ENCODE results near the gene ZNF598.

The ZNF598 gene

DNA sequence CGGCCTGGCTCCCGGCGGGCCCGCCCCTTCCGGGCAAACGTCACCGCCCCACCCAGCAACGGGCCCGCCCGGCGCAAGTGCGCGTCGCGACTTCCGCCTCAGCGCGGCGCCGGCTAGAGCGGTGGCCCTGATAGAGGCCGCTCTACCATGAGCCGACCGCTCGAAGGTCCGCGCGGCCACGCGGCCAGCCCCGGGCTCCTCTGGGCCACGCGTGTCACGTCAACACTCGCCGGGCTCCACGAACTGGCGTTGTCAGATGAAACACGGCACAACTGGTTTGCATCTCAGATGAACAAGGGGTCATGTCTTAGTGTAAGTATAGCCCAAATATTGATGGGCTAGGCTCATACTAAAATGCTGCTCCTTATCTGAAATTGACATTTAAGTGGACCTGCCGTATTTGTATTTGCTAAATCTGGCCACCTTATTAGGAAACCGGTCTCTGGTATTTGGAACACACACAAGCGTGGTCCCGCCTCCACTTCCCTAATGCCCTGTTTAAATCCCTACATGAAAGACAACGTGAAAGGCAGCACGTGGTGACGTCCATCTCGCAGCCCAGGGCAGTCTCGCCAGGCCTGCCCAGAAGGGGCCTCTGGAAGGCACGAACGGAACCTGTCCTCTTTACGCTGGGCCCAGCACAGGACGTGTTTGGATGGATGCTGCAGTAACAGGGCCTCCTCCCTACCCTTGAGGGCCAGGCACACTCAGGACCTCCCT lies at the start of gene ZNF598:
TSS of gene ZNF598 (minus strand) at position 31 of the 720 bp plus-strand sequence.
- DNase-seq (ENCODE audit: low spot score) = peak; percentile 89

DNA sequence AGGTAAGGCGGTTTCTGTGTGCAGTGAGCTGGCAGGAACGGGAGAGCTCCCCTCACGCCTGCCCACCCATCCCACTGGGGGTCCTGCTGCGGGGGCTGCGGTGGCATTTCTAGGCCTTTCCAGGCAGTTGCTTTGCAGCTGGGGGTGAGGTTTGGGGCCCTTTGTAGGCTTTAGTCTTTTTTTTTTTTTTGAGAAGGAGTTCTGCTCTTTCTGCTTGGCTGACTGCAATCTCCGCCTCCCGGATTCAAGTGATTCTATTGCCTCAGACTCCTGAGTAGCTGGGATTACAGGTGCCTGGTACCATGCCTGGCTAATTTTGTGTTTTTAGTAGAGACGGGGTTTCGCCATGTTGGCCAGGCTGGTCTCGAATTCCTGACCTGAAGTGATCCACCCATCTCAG lies 49.3 kb upstream of the ZNF598 start:
- DNase-seq (ENCODE audit: low spot score) = no peak

DNA sequence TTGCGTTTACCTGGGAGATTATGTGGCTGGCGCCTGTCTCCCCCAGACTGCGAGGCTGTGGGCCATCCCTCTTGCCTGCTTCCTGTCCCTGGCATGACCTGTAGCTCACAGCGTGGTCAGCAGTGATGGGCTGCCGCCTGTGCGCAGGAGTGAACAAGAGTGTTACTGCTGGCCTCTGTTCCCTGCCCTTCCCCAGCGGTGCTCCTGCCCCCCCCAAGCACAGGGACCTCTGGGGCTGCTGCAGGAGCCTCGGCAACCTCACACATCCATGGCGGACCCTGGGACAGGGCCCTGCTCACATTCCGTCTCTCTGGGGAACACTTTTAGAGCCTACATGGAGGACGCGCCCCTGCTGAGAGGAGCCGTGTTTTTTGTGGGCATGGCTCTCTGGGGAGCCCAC lies 48.8 kb upstream of the ZNF598 start:
- no peak for DNase-seq (ENCODE audit: low spot score)

DNA sequence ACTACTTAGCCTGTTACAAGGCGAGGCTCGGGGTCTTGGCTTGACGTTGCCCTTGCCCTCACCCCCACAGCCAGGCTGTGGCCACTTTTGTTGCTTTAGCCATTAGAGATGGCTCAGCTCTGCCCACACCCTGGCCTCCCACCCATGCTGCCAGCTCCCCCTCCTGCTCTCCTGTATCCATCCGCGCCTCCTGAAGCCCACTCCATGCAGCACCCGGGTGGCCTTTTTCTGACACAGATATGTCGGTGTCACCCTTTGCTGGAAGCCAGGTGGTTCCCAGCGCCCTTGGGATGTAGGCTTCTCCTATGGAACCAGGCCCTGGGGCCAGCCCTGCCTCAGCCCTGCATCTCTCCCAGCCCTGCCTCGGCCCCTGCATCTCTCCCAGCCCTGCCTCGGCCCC lies 47.8 kb upstream of the ZNF598 start:
- DNase-seq (ENCODE audit: low spot score) = no peak

DNA sequence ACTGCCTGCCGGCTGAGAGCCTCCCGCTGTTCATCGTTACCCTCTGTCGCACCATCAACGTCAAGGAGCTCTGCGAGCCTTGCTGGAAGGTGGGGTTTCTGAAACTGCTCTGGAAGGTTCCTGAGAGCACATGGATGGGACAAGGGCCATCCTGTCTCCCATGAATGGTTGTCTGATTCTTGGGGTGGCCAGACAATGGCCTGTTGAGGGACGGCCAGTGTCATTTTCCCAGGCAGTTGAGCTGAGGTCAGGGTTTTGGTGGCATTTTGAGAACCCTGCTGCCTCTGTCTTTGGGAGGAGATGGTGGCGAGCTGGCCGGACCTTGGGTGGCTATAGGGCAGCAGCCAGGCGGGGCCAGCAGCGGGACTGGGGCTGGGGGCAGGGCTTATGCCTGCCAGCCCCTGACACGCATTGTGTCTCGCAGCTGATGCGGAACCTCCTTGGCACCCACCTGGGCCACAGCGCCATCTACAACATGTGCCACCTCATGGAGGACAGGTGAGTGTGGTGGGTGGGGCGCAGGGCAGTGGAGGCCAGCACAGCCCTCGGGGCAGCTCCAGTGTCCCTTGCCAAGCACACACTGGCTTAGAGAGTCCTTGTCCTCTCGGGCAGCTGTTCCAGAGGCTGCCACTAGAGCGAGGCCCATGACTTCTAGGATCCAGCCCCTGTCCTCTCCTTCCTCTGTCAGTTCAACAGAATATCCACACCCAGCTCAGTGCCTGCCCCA lies 47.2 kb upstream of the ZNF598 start:
- DNase-seq (ENCODE audit: low spot score) = no peak

DNA sequence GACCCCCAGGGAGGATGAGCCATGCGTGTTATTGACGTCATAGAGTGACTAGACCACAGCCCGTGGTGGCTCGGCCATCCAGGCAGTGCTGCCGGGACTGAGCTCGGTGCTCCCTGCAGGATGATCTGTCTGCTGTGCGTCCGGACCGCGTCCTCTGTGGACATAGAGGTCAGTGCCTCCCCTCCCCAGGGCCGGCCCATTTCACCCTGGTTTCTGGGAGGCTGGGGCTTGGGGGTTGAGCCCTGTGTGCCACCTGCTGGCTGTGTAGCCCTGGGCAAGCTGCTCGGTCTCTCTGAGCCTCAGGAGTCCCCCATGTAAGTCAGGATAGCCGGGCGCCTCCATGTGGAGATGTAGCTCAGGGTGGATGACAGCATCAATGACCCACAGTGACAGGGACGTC lies 46.5 kb upstream of the ZNF598 start:
- DNase-seq (ENCODE audit: low spot score) = no peak

DNA sequence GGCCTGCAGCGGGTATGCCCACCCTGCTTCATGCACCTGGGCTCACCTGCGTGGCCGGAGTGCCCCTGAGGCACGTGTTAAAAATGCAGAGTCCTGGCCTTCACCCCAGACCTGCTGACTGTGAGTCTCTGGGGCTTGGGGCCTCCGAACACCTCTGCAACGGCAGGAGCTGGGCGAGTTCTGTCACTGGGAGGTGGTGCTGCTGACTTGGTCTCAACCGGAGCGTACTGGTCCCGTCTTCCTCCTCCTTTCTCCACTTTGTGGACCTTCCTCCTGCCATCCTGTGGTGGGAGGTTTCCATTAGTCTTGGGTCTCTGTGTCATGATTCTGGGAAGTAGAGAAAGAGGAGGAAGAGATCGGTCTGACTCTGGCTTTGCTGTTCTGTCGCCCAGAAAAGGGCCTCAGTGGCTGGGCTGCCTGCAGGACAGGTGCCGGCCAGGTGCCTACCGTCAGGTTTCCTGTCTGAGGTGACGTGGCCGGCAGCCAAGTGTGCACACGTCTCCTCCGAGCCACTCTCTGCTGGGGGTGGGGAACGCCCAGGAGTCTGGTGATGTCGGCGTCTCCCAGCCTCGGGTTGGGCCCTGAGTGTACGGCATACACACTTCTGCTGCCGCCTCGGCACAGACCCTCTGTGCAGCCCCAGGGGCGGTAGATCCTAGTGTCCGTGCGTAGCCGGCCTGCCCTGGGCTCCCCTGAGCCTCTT lies 45.1 kb upstream of the ZNF598 start:
- DNase-seq (ENCODE audit: low spot score) = no peak

DNA sequence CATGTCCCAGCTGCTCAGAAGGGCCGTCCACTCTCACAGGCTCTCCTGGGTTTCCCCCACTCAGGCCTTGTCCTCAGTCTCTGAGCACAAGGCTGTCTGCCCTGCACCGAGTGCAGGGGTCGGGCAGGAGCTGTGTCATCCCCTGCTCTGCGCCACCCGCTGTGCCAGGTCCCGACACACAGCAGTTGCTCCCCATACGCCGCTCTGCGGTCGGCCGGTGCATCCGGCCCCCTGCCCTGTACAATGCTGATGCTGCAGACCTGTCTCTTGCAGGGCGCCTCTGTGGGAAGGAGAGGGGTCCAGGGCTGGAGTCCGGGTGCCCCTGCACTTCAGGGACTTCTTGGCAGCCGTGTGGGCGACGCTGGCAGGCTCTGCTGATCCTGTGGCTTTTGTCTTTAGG lies 44.3 kb upstream of the ZNF598 start:
- no peak for DNase-seq (ENCODE audit: low spot score)

DNA sequence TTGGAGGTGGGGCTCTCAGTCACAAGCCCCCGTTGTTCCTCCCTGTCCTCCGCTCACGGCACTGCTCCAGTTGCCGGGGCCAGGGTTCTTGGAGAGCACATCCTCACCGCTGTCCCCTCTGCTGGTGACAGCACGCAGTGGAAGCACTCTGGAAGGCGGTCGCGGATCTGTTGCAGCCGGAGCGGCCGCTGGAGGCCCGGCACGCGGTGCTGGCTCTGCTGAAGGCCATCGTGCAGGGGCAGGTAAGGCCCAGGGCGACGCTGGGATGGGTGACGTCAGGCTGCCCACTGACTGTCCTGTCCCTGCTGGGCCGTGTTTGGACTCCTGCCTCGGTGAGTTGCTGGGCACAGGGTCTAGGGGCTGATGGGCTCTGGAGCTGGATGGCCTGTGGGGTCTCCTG lies 43.6 kb upstream of the ZNF598 start:
- DNase-seq (ENCODE audit: low spot score) = no peak

DNA sequence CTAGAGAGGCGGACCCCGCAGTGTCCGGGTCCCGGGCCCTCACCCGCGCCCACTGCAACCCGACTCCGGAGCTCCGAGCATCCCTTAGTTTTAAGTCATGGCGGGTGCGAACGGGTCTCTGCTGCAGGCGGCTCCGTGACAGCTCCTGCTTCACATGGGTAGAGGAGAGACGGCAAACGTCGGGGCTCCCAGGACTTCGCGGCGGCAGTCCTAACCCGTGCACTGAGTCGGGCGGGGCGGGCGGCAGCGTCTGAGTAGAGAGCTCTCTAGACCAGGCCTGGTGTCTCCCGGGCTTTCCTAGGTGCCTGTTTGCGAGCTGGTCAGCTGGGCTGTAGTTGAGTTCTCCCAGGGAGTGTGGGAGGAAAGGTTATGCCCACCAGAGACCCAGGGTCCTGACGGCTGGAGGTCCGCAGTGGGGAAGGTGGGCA lies 38.5 kb upstream of the ZNF598 start:
- no peak for DNase-seq (ENCODE audit: low spot score)

DNA sequence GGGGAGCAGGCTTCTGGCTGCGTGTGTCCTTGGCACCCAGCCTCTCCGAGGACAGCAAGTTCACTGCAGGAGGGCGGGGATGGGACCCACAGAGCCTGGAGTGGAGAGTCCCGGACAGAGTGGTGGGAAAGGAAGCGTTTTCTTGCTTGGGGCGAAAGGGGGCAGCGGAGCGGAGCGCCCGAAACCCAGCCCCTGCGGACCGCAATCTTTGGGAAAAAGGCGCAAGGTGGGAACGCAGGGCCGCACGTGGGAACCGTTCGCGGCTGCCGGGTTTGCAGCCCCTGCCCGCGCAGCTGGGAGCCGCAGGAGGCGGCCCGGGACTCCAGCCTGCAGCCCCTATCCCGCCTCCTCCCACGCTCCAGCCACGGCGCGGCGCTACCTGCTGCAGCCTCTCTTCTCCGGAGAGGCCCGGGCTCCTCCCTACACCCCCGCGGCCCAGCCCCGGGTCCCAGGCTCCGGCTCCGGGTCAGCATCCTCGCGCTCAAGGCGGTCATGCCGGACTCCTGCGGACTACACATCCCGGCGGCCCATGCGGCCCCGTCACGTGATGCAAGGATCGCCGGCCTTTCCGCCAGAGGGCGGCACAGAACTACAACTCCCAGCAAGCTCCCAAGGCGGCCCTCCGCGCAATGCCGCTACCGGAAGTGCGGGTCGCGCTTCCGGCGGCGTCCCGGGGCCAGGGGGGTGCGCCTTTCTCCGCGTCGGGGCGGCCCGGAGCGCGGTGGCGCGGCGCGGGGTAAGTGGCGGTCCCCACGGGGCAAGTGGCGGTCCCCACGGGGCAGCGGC lies 37.9 kb upstream of the ZNF598 start, which contains the start of the genes NTHL1 and TSC2:
TSS of gene NTHL1 (minus strand) at position 505 of the 786 bp plus-strand sequence. CDS start at position 494, 11 bp downstream.
TSS of gene TSC2 (plus strand) at position 656 of the 786 bp plus-strand sequence. CDS start 631 bp downstream, outside the sequence.
- peak; percentile 97 for DNase-seq (ENCODE audit: low spot score)

DNA sequence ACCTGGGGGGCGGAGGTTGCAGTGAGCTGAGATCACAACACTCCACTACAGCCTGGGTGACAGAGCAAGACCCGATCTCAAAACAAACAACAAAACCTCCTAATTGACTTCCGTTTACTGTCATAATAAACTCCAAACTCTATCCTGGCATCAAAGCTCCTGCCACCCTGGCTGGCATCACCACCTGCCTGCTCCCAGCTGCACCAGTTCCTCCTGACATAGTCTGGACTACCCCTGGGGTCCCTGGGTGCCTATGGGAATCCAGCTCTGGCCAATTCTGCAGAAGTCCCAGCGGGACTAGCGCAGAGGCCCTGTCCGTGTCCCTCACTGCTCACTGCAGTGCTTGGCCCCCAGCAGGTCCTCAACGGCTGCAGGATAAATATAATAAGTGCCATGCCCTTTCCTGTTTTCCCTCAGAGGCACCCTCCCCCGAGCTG lies 37.3 kb upstream of the ZNF598 start:
- DNase-seq (ENCODE audit: low spot score) = no peak

DNA sequence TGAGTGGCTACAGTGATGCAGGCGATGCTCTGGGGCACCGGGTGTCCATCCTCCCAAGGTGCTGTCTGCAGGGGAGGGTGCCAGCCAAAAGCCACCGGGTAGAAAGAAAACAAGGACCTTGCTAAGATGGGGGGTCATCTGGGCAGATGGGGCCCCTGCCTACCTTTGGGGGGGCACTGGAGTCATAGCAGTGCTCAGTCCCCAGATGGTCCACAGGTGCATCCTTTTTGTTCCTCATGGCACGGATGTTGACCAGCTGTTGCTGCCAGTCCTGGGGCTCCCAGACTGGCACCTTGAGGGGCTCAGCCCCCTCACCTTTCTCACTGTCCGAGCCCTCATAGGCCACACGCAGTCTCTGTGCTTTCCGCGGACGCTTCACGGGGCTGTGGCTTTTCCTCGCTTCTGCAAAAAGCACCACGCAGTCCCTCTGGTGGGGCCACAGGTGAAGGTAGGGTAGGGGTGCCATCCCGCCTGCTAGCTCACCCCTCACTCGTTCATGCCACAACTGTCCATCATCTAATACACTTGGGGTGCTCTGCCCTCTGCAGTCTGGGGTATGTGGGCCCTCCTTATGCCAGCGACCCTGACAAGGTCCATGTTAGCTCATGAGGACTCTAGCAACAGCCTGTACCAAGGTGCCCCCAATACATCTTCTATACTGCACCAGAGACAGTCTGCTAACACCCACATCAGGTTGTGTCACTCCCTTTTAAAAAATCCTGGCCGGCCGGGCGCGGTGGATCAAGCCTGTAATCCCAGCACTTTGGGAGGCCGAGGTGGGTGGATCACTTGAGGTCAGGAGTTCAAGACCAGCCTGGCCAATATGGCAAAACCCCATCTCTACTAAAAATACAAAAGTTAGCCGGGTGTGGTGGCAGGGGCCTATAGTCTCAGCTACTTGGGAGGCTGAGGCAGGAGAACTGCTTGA lies 36.6 kb upstream of the ZNF598 start:
- no peak for DNase-seq (ENCODE audit: low spot score)

DNA sequence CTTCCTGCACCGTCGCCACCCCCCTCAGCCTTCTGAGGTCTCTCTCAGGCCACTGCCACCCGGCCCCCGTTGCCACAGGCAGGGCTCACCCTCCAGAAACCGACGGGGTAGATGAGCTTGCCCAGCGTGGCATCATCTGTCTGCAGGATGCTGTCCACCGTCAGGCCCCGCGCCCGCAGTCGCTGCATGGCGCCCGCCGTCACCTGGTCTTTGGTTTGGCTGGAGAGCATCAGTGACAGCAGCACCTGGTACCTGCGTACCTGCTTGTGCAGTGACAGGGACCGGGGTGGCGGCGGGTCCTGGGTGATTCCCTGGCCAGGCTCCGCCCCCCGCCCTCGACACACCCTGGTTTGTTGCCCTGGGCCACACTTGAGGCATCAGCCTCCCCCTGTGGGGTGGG lies 34.9 kb upstream of the ZNF598 start:
- no peak for DNase-seq (ENCODE audit: low spot score)

DNA sequence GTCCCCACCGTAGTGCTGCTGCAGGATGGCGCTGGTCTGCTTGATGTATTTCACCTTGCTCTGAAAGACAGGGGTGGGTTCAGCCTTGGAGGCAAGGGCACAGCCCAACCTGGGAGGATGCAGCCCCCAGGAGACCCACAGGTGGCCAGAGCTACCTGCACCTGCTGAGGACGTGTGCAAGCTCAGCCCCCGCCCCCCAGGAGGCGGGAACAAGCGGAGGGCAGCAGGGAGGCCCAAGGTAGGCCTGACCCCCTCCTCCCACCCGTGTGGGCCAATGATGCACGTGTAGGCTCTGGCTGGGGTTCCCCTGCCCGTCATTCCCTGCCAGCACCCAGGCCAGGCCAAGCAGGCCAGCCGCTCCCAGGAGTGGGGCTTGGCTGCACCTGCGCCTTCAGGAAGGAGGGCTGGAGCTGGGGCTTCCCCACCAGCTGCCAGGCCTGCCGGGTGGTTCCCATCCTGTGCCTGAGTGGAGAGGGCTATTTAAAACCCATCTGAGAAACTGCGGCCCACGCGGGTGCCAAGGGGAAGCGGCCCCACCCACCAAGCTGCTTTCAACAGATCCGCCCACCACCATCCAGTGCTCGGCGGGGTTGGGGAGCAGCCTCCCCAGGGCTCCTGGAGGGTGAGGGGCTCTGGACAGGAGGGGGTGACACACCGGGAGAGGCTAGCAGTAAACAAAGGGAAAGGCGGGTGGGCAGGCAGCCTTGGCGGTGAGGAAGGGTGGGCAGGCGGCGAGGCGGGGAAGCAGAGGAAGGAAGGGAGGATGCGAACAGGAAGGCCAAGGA lies 34.2 kb upstream of the ZNF598 start:
- DNase-seq (ENCODE audit: low spot score) = no peak

DNA sequence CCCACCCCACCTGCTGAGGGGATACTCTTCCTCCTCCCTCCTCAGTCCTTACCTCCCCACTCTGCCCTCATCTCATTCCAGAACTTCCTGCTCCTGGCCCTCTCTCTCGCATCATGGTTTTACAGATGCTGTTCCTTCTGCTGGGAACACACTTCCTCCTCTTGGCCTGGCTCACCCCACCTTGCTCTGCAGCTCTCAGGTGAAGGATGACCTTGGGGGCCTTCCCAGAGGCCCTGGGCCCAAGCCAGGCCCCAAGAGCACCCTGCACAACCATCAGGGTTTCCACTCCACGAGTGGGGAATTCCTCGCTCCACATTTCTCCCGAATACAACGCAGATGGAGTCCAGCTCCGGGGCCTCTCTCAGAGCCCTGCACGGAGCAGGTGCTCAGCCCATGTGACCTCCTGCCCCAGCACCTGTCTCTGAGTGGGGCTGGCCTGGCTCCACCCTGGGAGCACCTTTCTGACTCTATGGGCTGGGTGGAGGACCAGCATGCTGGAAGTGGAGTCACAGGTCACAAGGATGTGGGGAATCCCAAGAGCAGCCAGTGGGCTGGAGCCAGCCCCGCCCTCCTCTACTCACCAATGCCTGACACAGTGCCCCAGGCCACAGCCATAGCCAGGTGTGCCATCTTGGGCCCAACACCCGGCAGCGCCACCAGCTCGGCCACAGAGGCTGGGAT lies 33.5 kb upstream of the ZNF598 start:
- no peak for DNase-seq (ENCODE audit: low spot score)

DNA sequence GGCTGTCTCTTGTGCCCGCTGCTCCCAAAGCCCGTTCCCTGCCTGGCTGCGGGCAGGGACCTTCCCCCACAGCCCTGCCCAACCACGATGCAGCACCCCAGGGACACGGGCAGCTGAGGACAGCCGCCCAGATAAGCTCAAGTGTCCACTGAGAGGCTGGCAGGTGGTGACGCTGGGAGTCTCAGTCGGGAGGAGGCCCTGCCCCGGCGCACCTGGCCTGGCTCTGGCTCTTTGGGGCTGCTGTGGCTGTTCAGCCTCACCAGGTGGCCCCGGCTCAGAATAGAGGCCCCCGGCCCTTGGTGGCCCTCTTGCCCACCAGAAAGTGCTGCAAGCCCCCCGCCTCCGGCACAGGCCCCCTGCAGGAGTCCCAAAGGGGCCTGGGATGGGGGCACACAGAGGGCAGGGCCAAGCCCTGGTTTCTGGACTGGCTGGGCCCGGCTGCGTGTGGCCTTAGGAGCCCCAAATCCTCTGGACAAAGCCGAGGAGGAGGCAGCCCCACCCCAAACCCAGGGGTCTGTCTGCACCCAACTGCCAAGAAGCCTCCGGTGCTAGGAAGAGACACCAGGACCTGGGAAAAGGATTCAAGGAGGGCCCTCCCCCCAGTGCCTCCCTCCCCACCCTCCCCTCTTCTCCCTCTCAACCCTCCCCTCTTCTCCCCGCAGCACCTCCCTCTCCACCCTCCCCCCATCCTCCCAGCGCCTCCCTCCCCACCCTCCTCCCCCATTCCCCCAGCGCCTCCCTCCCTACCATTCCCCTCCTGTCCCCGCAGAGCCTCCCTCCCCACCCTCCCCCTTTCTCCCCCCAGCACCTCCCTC lies 32.8 kb upstream of the ZNF598 start:
- no peak for DNase-seq (ENCODE audit: low spot score)

DNA sequence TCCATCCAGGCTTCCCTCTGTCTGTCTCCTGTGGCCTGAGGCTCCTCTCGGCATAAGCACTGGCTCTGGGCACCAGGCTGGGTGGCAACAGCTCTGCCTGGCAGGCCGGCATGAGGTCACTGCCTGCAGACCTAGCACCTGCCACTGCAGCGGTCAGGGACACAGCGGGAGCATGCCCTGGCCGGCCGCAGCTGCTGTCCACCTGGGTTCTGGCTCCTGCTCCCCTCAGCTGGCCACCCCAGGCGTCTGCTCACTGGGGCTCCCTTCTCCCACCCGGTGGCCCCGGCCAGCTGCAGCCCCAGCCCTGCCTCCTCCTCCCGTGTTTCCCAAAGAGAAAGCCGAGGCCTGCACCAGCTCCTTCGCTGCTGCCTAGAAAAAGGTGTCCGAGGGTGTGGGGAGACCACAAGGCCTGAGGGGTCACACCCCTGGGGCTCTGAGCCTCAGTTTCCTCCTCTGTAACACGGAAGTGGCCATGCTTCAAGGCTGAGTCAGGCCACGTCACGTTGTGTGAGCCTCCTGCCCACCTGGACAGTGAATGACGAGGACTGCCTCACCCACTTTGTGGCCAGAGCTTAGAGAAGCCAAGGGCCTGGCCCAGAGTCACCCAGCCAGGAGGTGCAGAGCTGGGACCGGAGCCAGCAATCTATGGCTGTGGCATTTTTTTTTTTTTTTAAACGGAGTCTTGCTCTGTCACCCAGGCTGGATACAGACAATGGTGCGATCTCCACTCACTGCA lies 31.3 kb upstream of the ZNF598 start:
- DNase-seq (ENCODE audit: low spot score) = no peak

Measured in left forelimb (tissue), 1 donor.